Measurements from ENCODE around the gene PHF12.

Gene PHF12

GRCh38 chr17:28983286-28984230 is 32.2 kb upstream of the PHF12 start:
- Mint-ChIP-seq H3K4me3 (no peak overlapping the region), H3K36me3 (no peaks in the 10 kb centered on the region), H3K4me1 (peaks cover 23% of the 10 kb centered on the region), H3K27ac (peak overlapping the region; percentile 90), H3K9me3 (no peaks in the 10 kb centered on the region), H3K27me3 (no peaks in the 10 kb centered on the region)

- H3K27me3 Mint-ChIP-seq: no peaks in the 10 kb centered on the region
- H3K36me3 Mint-ChIP-seq: no peaks in the 10 kb centered on the region
- peak overlapping the region; percentile 62 for H3K4me3 Mint-ChIP-seq
- no peaks in the 10 kb centered on the region for H3K9me3 Mint-ChIP-seq
- H3K27ac Mint-ChIP-seq: peak overlapping the region; percentile 90
- H3K4me1 Mint-ChIP-seq: peaks cover 23% of the 10 kb centered on the region
These were observed 30.9 kb upstream of the PHF12 start for GRCh38 chr17:28982131-28982793.

GRCh38 chr17:28978356-28978964 is 27.1 kb upstream of the PHF12 start:
- no peaks in the 10 kb centered on the region for H3K27me3 Mint-ChIP-seq
- no peaks in the 10 kb centered on the region for H3K36me3 Mint-ChIP-seq
- H3K4me1 Mint-ChIP-seq: peaks cover 17% of the 10 kb centered on the region
- no peak overlapping the region for H3K4me3 Mint-ChIP-seq
- H3K9me3 Mint-ChIP-seq: no peaks in the 10 kb centered on the region
- H3K27ac Mint-ChIP-seq: no peak overlapping the region

GRCh38 chr17:28977659-28978355 is 26.5 kb upstream of the PHF12 start:
- H3K9me3 Mint-ChIP-seq: no peaks in the 10 kb centered on the region
- H3K4me1 Mint-ChIP-seq: peaks cover 10% of the 10 kb centered on the region
- no peak overlapping the region for H3K27ac Mint-ChIP-seq
- no peaks in the 10 kb centered on the region for H3K27me3 Mint-ChIP-seq
- H3K36me3 Mint-ChIP-seq: no peaks in the 10 kb centered on the region
- H3K4me3 Mint-ChIP-seq: no peak overlapping the region

GRCh38 chr17:28975646-28976045 is 24.3 kb upstream of the PHF12 start:
- no peaks in the 10 kb centered on the region for H3K4me1 Mint-ChIP-seq
- H3K9me3 Mint-ChIP-seq: no peaks in the 10 kb centered on the region
- H3K36me3 Mint-ChIP-seq: no peaks in the 10 kb centered on the region
- H3K4me3 Mint-ChIP-seq: no peak overlapping the region
- H3K27ac Mint-ChIP-seq: no peak overlapping the region
- H3K27me3 Mint-ChIP-seq: no peaks in the 10 kb centered on the region

GRCh38 chr17:28975031-28975430 is 23.7 kb upstream of the PHF12 start:
- Mint-ChIP-seq H3K4me1 (no peaks in the 10 kb centered on the region), H3K4me3 (no peak overlapping the region)

GRCh38 chr17:28974451-28974850 is 23.1 kb upstream of the PHF12 start:
- Mint-ChIP-seq H3K4me1 (no peaks in the 10 kb centered on the region), H3K27me3 (no peaks in the 10 kb centered on the region), H3K36me3 (no peaks in the 10 kb centered on the region), H3K9me3 (no peaks in the 10 kb centered on the region), H3K4me3 (no peak overlapping the region), H3K27ac (no peak overlapping the region)

More at GRCh38 chr17:28975031-28975430, 23.7 kb upstream of the PHF12 start:
- no peaks in the 10 kb centered on the region for H3K36me3 Mint-ChIP-seq
- no peaks in the 10 kb centered on the region for H3K9me3 Mint-ChIP-seq
- no peak overlapping the region for H3K27ac Mint-ChIP-seq
- no peaks in the 10 kb centered on the region for H3K27me3 Mint-ChIP-seq

GRCh38 chr17:28973425-28973824 is 22.1 kb upstream of the PHF12 start:
- no peak overlapping the region for H3K4me3 Mint-ChIP-seq

GRCh38 chr17:28972437-28972836 is 21.1 kb upstream of the PHF12 start:
- Mint-ChIP-seq H3K27ac (no peak overlapping the region), H3K36me3 (no peaks in the 10 kb centered on the region), H3K9me3 (no peaks in the 10 kb centered on the region), H3K4me3 (no peak overlapping the region), H3K27me3 (no peaks in the 10 kb centered on the region), H3K4me1 (no peaks in the 10 kb centered on the region)

More at GRCh38 chr17:28973425-28973824, 22.1 kb upstream of the PHF12 start:
- Mint-ChIP-seq H3K27me3 (no peaks in the 10 kb centered on the region), H3K36me3 (no peaks in the 10 kb centered on the region), H3K27ac (no peak overlapping the region), H3K4me1 (no peaks in the 10 kb centered on the region), H3K9me3 (no peaks in the 10 kb centered on the region)

GRCh38 chr17:28970879-28971278 is 19.6 kb upstream of the PHF12 start:
- Mint-ChIP-seq H3K36me3 (no peaks in the 10 kb centered on the region), H3K4me3 (no peak overlapping the region), H3K27ac (no peak overlapping the region), H3K4me1 (no peaks in the 10 kb centered on the region), H3K9me3 (no peaks in the 10 kb centered on the region), H3K27me3 (no peaks in the 10 kb centered on the region)

GRCh38 chr17:28969706-28970393 is 18.5 kb upstream of the PHF12 start:
- Mint-ChIP-seq H3K27ac (no peak overlapping the region), H3K36me3 (no peaks in the 10 kb centered on the region), H3K4me1 (no peaks in the 10 kb centered on the region), H3K4me3 (no peak overlapping the region), H3K27me3 (no peaks in the 10 kb centered on the region), H3K9me3 (no peaks in the 10 kb centered on the region)

GRCh38 chr17:28968914-28969295 is 17.6 kb upstream of the PHF12 start:
- Mint-ChIP-seq H3K27me3 (no peaks in the 10 kb centered on the region), H3K36me3 (no peaks in the 10 kb centered on the region), H3K4me3 (no peak overlapping the region), H3K4me1 (no peaks in the 10 kb centered on the region), H3K27ac (no peak overlapping the region), H3K9me3 (no peaks in the 10 kb centered on the region)

GRCh38 chr17:28968231-28968913 is 17.1 kb upstream of the PHF12 start:
- Mint-ChIP-seq H3K4me3 (no peak overlapping the region), H3K27ac (no peak overlapping the region), H3K4me1 (no peaks in the 10 kb centered on the region), H3K27me3 (no peaks in the 10 kb centered on the region), H3K9me3 (no peaks in the 10 kb centered on the region), H3K36me3 (no peaks in the 10 kb centered on the region)

- Mint-ChIP-seq H3K27ac (no peak overlapping the region), H3K36me3 (no peaks in the 10 kb centered on the region), H3K27me3 (peaks cover 2% of the 10 kb centered on the region), H3K9me3 (no peaks in the 10 kb centered on the region), H3K4me3 (no peak overlapping the region), H3K4me1 (no peaks in the 10 kb centered on the region)
These were observed 16.2 kb upstream of the PHF12 start for GRCh38 chr17:28967221-28968135.
